ENCODE results near the gene UHRF2. TPM values are rescaled to one million over a fixed set of nuclear protein-coding genes. Genes with fewer than 3 reads are reported as not detected.

The UHRF2 gene
- total RNA-seq, 1 experiment from 2014 or later: 39.0 TPM

DNA sequence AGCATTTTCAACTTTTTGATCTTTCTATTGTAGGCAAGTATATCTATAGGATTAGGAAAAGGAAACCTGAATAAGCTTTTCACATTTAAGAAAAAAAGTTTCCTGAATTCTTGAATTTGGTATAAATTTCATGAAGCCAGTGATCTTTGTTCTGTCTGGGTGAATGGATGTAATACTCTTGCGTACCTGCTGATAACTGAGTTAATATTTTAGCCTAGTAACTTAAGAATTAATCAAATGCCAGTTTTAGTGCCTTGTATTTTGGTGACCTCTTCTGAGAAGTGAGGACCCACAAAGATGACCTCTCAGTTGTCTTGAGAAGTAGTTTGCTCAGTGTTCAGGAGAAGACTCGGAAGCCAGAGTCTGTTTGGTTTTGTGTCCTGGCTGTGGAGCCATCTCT is 77.9 kb downstream of the UHRF2 start:
- TF ChIP-seq SMAD3 (CRISPR knock-in tag; IDR thresholded peaks at IDR 0.05; ENCODE audit: borderline replicate concordance) (no peak), NFE2L1 (CRISPR knock-in tag; IDR thresholded peaks at IDR 0.05) (no peak), ZNF263 (CRISPR knock-in tag; IDR thresholded peaks at IDR 0.05; ENCODE audit: low read depth) (no peak), CBFB (CRISPR knock-in tag; IDR thresholded peaks at IDR 0.05; ENCODE audit: low read depth) (no peak), RORB (CRISPR knock-in tag; IDR thresholded peaks at IDR 0.05) (no peak), OVOL2 (CRISPR knock-in tag; IDR thresholded peaks at IDR 0.05; ENCODE audit: borderline replicate concordance) (no peak), CREM (CRISPR knock-in tag; IDR thresholded peaks at IDR 0.05) (no peak), KAT7 (CRISPR knock-in tag; IDR thresholded peaks at IDR 0.05; ENCODE audit: borderline replicate concordance) (no peak), ZNF396 (CRISPR knock-in tag; IDR thresholded peaks at IDR 0.05; ENCODE audit: borderline replicate concordance) (no peak), NR1H2 (CRISPR knock-in tag; IDR thresholded peaks at IDR 0.05) (no peak)
- TF ChIP-seq, protein P1, sequence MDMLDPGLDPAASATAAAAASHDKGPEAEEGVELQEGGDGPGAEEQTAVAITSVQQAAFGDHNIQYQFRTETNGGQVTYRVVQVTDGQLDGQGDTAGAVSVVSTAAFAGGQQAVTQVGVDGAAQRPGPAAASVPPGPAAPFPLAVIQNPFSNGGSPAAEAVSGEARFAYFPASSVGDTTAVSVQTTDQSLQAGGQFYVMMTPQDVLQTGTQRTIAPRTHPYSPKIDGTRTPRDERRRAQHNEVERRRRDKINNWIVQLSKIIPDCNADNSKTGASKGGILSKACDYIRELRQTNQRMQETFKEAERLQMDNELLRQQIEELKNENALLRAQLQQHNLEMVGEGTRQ (CRISPR knock-in tag; IDR thresholded peaks at IDR 0.05): no peak
- TF ChIP-seq, protein P2, sequence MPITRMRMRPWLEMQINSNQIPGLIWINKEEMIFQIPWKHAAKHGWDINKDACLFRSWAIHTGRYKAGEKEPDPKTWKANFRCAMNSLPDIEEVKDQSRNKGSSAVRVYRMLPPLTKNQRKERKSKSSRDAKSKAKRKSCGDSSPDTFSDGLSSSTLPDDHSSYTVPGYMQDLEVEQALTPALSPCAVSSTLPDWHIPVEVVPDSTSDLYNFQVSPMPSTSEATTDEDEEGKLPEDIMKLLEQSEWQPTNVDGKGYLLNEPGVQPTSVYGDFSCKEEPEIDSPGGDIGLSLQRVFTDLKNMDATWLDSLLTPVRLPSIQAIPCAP (CRISPR knock-in tag; IDR thresholded peaks at IDR 0.05): no peak
- TF ChIP-seq, protein P3, sequence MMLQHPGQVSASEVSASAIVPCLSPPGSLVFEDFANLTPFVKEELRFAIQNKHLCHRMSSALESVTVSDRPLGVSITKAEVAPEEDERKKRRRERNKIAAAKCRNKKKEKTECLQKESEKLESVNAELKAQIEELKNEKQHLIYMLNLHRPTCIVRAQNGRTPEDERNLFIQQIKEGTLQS (CRISPR knock-in tag; conservative IDR thresholded peaks at IDR 0.05): no peak
- TF ChIP-seq, protein P4, sequence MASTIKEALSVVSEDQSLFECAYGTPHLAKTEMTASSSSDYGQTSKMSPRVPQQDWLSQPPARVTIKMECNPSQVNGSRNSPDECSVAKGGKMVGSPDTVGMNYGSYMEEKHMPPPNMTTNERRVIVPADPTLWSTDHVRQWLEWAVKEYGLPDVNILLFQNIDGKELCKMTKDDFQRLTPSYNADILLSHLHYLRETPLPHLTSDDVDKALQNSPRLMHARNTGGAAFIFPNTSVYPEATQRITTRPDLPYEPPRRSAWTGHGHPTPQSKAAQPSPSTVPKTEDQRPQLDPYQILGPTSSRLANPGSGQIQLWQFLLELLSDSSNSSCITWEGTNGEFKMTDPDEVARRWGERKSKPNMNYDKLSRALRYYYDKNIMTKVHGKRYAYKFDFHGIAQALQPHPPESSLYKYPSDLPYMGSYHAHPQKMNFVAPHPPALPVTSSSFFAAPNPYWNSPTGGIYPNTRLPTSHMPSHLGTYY (CRISPR knock-in tag; IDR thresholded peaks at IDR 0.05): no peak
- TF ChIP-seq, protein P5, sequence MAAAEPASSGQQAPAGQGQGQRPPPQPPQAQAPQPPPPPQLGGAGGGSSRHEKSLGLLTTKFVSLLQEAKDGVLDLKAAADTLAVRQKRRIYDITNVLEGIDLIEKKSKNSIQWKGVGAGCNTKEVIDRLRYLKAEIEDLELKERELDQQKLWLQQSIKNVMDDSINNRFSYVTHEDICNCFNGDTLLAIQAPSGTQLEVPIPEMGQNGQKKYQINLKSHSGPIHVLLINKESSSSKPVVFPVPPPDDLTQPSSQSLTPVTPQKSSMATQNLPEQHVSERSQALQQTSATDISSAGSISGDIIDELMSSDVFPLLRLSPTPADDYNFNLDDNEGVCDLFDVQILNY (CRISPR knock-in tag; IDR thresholded peaks at IDR 0.05): no peak
- TF ChIP-seq, protein P6, sequence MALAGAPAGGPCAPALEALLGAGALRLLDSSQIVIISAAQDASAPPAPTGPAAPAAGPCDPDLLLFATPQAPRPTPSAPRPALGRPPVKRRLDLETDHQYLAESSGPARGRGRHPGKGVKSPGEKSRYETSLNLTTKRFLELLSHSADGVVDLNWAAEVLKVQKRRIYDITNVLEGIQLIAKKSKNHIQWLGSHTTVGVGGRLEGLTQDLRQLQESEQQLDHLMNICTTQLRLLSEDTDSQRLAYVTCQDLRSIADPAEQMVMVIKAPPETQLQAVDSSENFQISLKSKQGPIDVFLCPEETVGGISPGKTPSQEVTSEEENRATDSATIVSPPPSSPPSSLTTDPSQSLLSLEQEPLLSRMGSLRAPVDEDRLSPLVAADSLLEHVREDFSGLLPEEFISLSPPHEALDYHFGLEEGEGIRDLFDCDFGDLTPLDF (CRISPR knock-in tag; IDR thresholded peaks at IDR 0.05): no peak
- TF ChIP-seq, protein P7, sequence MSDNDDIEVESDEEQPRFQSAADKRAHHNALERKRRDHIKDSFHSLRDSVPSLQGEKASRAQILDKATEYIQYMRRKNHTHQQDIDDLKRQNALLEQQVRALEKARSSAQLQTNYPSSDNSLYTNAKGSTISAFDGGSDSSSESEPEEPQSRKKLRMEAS (CRISPR knock-in tag; IDR thresholded peaks at IDR 0.05): no peak
- TF ChIP-seq, protein P8, sequence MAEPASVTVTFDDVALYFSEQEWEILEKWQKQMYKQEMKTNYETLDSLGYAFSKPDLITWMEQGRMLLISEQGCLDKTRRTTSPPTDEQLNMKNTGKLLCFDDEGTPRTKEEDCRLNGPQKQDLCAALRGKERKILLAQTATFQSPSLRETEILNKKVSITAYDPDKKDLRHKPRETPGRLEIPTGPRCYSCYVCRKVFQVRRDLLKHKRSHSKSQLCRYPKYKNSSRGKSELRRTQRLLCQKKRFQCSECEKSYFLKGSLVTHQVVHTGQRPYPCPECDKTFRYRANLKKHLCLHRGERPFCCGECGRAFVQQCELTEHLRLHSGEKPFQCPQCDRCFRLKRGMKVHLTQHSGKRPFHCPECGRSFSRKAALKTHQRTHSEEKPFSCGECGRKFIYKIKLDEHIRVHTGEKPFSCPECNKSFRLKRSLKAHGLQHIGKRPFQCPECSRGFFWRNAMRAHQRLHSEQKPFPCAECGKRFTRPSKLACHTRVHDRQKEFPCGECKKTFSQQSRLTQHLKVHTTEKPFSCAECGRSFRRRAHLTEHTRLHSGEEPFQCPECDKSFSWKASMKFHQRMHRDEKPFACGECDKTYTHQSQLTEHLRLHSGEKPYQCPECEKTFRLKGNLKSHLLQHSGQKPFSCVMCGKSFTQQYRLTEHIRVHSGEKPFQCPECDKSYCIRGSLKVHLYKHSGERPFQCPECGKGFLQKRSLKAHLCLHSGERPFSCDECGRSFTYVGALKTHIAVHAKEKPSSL (CRISPR knock-in tag; conservative IDR thresholded peaks at IDR 0.05): no peak
- TF ChIP-seq, protein P9, sequence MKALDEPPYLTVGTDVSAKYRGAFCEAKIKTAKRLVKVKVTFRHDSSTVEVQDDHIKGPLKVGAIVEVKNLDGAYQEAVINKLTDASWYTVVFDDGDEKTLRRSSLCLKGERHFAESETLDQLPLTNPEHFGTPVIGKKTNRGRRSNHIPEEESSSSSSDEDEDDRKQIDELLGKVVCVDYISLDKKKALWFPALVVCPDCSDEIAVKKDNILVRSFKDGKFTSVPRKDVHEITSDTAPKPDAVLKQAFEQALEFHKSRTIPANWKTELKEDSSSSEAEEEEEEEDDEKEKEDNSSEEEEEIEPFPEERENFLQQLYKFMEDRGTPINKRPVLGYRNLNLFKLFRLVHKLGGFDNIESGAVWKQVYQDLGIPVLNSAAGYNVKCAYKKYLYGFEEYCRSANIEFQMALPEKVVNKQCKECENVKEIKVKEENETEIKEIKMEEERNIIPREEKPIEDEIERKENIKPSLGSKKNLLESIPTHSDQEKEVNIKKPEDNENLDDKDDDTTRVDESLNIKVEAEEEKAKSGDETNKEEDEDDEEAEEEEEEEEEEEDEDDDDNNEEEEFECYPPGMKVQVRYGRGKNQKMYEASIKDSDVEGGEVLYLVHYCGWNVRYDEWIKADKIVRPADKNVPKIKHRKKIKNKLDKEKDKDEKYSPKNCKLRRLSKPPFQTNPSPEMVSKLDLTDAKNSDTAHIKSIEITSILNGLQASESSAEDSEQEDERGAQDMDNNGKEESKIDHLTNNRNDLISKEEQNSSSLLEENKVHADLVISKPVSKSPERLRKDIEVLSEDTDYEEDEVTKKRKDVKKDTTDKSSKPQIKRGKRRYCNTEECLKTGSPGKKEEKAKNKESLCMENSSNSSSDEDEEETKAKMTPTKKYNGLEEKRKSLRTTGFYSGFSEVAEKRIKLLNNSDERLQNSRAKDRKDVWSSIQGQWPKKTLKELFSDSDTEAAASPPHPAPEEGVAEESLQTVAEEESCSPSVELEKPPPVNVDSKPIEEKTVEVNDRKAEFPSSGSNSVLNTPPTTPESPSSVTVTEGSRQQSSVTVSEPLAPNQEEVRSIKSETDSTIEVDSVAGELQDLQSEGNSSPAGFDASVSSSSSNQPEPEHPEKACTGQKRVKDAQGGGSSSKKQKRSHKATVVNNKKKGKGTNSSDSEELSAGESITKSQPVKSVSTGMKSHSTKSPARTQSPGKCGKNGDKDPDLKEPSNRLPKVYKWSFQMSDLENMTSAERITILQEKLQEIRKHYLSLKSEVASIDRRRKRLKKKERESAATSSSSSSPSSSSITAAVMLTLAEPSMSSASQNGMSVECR (CRISPR knock-in tag; IDR thresholded peaks at IDR 0.05; ENCODE audit: borderline replicate concordance): no peak
- CTCF ChIA-PET: no interaction called here
- no peaks in the 10 kb centered on the region for H3K9me3 Mint-ChIP-seq

More for the DNA sequence above, 77.9 kb downstream of the UHRF2 start:
- POLR2A ChIA-PET: no interaction called here
- no peak overlapping the region for H3K4me3 Mint-ChIP-seq
- H3K27me3 Mint-ChIP-seq (ENCODE audit: low read depth): no peaks in the 10 kb centered on the region
- H3K36me3 Mint-ChIP-seq: peaks cover 17% of the 10 kb centered on the region
- DNase-seq (ENCODE audit: low spot score) (no peak), ATAC-seq (no peak)
- no peak overlapping the region for H3K27ac Mint-ChIP-seq
- no peaks in the 10 kb centered on the region for H3K4me1 Mint-ChIP-seq
